HFFc6 (cell line): ENCODE measurements around the gene CYP4F8. TPM values are rescaled to one million over a fixed set of nuclear protein-coding genes. Genes with fewer than 3 reads are reported as not detected.

Experiments used
- DNase-seq: peaks from one replicate; pipeline ENCODE4 v3.0.0-alpha.2; 2018
- H3K27ac Mint-ChIP-seq: 2 replicates; pipeline ENCODE4 v1.8.0; 2020; ENCODE audit warnings: mild to moderate bottlenecking, mixed read lengths
- H3K27me3 Mint-ChIP-seq: 2 replicates; pipeline ENCODE4 v1.8.0; 2021; ENCODE audit warnings: mild to moderate bottlenecking, moderate library complexity, mixed read lengths; ENCODE audit not compliant: insufficient read depth
- H3K36me3 Mint-ChIP-seq: 2 replicates; pipeline ENCODE4 v1.8.0; 2021; ENCODE audit warnings: low read depth, mixed read lengths
- H3K4me1 Mint-ChIP-seq: 2 replicates; pipeline ENCODE4 v1.8.0; 2020; ENCODE audit warnings: low read depth, mixed read lengths
- H3K4me3 Mint-ChIP-seq: 2 replicates; pipeline ENCODE4 v1.8.0; 2020; ENCODE audit warnings: mild to moderate bottlenecking, moderate library complexity, mixed read lengths
- H3K9me3 Mint-ChIP-seq: 2 replicates; pipeline ENCODE4 v1.8.0; 2020; ENCODE audit warnings: mild to moderate bottlenecking, mixed read lengths
- CTCF ChIP-seq: fragments of 200-600 bp; sonication (generic); IDR thresholded peaks from 2 replicates; pipeline ENCODE4 v1.5.0; 2021; ENCODE audit warnings: antibody characterized with exemption, mild to moderate bottlenecking
- total RNA-seq, 6 experiments: library from RNA; stranded (reverse); fragmentation: NEBNext Ultra II Directional; extraction: Animal tissue kit (Norgen Biotek cat#: 25700); gene quantifications; 2 replicates in 1 of 6; 3 replicates in 5 of 6; pipeline ENCODE4 v1.2.3, GENCODE V29; 2021

Gene CYP4F8
- total RNA-seq, 6 experiments from 2014 or later = not detected

DNA sequence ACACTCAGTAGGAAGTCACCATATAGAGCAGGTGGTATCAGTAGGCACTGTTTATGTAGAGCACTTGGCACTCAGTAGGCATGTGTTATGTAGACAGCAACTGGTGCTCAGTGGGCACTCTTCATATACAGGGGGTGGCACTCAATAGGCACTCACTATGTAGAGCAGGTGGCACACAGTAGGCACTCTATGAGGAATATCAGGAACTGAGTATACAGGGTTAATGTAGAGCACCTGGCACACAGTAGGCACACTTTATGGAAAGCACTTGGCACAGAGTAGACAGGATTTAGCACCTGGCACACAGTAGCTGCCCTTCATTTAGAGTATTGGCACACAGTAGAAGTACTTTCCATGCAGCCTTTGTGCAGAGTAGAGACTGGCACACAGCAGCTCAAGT lies 24.6 kb downstream of the CYP4F8 start:
- H3K4me3 Mint-ChIP-seq = no peak overlapping the region

GRCh38 chr19:15640294-15640903 lies 25.4 kb downstream of the CYP4F8 start, which contains the start of gene CYP4F3:
TSS of gene CYP4F3 (plus strand) at chr19:15640897. CDS start at chr19:15641416, 519 bp downstream.
- Mint-ChIP-seq H3K27me3 (peaks cover 2% of the 10 kb centered on the region), H3K36me3 (no peaks in the 10 kb centered on the region), H3K4me1 (no peaks in the 10 kb centered on the region), H3K27ac (no peak within 1 kb of the TSS), H3K4me3 (no peak within 1 kb of the TSS), H3K9me3 (peaks cover 33% of the 10 kb centered on the region)
- no peak for DNase-seq
- TF ChIP-seq CTCF = no peak

More for the DNA sequence above, 24.6 kb downstream of the CYP4F8 start:
- no peaks in the 10 kb centered on the region for H3K36me3 Mint-ChIP-seq
- no peak for DNase-seq
- no peak overlapping the region for H3K27ac Mint-ChIP-seq
- no peaks in the 10 kb centered on the region for H3K4me1 Mint-ChIP-seq
- peaks cover 2% of the 10 kb centered on the region for H3K27me3 Mint-ChIP-seq
- TF ChIP-seq CTCF = no peak
- peaks cover 26% of the 10 kb centered on the region for H3K9me3 Mint-ChIP-seq

DNA sequence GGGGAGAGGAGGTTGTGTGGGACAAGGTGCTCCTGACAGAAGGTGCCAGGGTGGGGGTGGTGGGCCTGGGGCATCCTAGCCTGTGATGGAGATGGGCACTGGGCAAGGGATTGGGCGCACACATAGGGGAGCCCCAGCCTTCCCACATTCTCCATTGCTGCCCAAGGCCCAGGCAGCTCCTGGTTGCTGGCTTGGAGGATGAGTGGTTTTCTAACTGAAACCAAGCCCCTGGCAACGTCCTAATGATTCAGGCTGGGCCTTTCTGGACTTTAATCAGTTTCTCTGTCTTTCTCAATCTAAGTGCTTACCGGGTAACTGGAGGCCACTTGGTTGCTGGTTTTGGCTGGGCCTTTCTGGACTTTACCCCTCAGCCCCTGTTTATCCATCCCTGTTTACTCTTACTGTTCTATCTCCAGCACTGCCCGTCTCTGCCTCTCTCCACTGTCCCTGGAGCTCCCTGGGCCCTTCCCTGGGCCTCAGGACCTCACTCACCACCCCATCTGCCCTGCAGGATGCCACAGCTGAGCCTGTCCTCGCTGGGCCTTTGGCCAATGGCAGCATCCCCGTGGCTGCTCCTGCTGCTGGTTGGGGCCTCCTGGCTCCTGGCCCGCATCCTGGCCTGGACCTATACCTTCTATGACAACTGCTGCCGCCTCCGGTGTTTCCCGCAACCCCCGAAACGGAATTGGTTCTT lies 26.0 kb downstream of the CYP4F8 start:
- Mint-ChIP-seq H3K36me3 (no peaks in the 10 kb centered on the region), H3K4me1 (no peaks in the 10 kb centered on the region), H3K9me3 (peaks cover 40% of the 10 kb centered on the region), H3K27me3 (peaks cover 2% of the 10 kb centered on the region), H3K27ac (no peak overlapping the region), H3K4me3 (no peak overlapping the region)
- no peak for DNase-seq
- TF ChIP-seq CTCF = no peak

- no peak for TF ChIP-seq CTCF
- Mint-ChIP-seq H3K27me3 (peaks cover 2% of the 10 kb centered on the region), H3K9me3 (peaks cover 45% of the 10 kb centered on the region), H3K4me1 (no peaks in the 10 kb centered on the region), H3K36me3 (no peaks in the 10 kb centered on the region), H3K4me3 (no peak overlapping the region), H3K27ac (no peak overlapping the region)
- no peak for DNase-seq
Measured at GRCh38 chr19:15641901-15642491, 27.0 kb downstream of the CYP4F8 start.

DNA sequence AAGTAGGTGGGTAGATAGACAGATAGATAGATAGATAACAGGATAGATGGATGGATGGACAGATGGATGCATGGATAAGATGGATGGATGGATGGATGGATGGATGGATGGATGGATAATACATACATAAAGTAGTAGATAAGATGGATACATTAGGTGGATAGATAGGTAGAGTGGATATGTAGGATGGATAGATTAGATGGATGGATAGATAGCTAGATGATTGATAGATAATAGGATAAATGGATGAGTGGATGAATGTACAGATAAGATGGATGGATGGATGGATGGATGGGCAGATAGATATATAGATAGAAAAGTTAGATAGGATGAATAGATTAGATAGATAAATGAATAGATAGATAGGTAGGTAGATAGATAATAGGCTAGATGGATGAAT lies 27.8 kb downstream of the CYP4F8 start:
- peaks cover 44% of the 10 kb centered on the region for H3K9me3 Mint-ChIP-seq
- no peaks in the 10 kb centered on the region for H3K4me1 Mint-ChIP-seq
- no peak for DNase-seq
- no peak for TF ChIP-seq CTCF
- H3K27ac Mint-ChIP-seq = no peak overlapping the region
- H3K4me3 Mint-ChIP-seq = no peak overlapping the region
- peaks cover 2% of the 10 kb centered on the region for H3K27me3 Mint-ChIP-seq
- no peaks in the 10 kb centered on the region for H3K36me3 Mint-ChIP-seq
